ENCODE data around the gene RHBG.

GRCh38 chr1:156372876-156373275 is 3.9 kb downstream of the RHBG start:
- TF ChIP-seq CTCF (conservative IDR thresholded peaks at IDR 0.05; ENCODE audit: low read depth in 2 of 2) (no peak), POLR2AphosphoS5 (IDR thresholded peaks at IDR 0.05; ENCODE audit: low read depth) (no peak), JUNB (IDR thresholded peaks at IDR 0.05; ENCODE audit: unreplicated experiment) (no peak), EZH2 (IDR thresholded peaks at IDR 0.05; ENCODE audit: low read depth, unreplicated experiment) (no peak), EZH2phosphoT487 (IDR thresholded peaks at IDR 0.05; ENCODE audit: unreplicated experiment) (no peak), NANOG (IDR thresholded peaks at IDR 0.05; ENCODE audit: borderline replicate concordance) (no peak)
- TF ChIP-seq, protein P1, sequence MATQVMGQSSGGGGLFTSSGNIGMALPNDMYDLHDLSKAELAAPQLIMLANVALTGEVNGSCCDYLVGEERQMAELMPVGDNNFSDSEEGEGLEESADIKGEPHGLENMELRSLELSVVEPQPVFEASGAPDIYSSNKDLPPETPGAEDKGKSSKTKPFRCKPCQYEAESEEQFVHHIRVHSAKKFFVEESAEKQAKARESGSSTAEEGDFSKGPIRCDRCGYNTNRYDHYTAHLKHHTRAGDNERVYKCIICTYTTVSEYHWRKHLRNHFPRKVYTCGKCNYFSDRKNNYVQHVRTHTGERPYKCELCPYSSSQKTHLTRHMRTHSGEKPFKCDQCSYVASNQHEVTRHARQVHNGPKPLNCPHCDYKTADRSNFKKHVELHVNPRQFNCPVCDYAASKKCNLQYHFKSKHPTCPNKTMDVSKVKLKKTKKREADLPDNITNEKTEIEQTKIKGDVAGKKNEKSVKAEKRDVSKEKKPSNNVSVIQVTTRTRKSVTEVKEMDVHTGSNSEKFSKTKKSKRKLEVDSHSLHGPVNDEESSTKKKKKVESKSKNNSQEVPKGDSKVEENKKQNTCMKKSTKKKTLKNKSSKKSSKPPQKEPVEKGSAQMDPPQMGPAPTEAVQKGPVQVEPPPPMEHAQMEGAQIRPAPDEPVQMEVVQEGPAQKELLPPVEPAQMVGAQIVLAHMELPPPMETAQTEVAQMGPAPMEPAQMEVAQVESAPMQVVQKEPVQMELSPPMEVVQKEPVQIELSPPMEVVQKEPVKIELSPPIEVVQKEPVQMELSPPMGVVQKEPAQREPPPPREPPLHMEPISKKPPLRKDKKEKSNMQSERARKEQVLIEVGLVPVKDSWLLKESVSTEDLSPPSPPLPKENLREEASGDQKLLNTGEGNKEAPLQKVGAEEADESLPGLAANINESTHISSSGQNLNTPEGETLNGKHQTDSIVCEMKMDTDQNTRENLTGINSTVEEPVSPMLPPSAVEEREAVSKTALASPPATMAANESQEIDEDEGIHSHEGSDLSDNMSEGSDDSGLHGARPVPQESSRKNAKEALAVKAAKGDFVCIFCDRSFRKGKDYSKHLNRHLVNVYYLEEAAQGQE (IDR thresholded peaks at IDR 0.05; ENCODE audit: unreplicated experiment) = no peak

Measured in GM23338 (cell line).